Effector memory CD8-positive, alpha-beta T cell (primary cell): Measurements from ENCODE around the gene C10orf71.

Experiments used
- ATAC-seq: fragments of 150-1000 bp; cut with Tn5 transposase; replicated peaks from 2 replicates; pipeline ENCODE4 v1.10.0; 2021; ENCODE audit warnings: mild to moderate bottlenecking, moderate library complexity
- DNase-seq, 3 experiments: peaks; one replicate each; pipeline ENCODE4 v3.0.0; 2021
- H3K27ac Mint-ChIP-seq, 2 donors: one replicate each; pipeline ENCODE4 v1.8.0; 2022; ENCODE audit warnings: mild to moderate bottlenecking in 2 of 2, mixed read lengths in 2 of 2, moderate library complexity in 2 of 2
- H3K27me3 Mint-ChIP-seq, 2 donors: one replicate each; pipeline ENCODE4 v1.8.0; 2022; ENCODE audit warnings: mixed read lengths in 2 of 2
- H3K36me3 Mint-ChIP-seq: one replicate; pipeline ENCODE4 v1.8.0; 2022; ENCODE audit warnings: mild to moderate bottlenecking, moderate library complexity, mixed read lengths; ENCODE audit not compliant: insufficient read depth
- H3K4me1 Mint-ChIP-seq, 2 donors: one replicate each; pipeline ENCODE4 v1.8.0; 2022; ENCODE audit warnings: low read depth in 2 of 2, mixed read lengths in 2 of 2
- H3K4me3 Mint-ChIP-seq, 2 donors: one replicate each; pipeline ENCODE4 v1.8.0; 2022; ENCODE audit warnings: mild to moderate bottlenecking in 2 of 2, mixed read lengths in 2 of 2, moderate library complexity in 2 of 2
- H3K9me3 Mint-ChIP-seq, 2 donors: one replicate each; pipeline ENCODE4 v1.8.0; 2022; ENCODE audit warnings: mixed read lengths in 2 of 2

C10orf71 gene

DNA sequence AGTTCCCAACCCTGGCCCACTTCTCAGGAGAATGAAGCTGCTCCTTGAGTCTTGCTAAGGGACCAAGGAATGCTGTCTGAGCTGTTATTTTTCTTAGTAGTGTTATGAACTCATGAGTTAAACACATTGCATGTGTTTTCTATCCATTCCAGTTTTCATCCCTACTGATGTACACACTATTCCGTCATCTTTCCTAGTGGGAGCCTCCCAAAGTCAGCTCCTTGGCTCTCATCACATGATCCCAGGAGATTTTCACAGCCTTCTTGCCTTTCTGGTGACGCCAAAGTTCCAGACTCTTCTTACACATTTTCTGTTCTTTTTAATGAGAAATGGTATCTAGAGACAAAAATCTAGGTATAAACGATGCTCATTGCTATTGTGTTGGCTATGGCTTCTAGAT is 8.4 kb upstream of the C10orf71 start:
- no peak for ATAC-seq
- no peak overlapping the region for H3K27ac Mint-ChIP-seq
- H3K4me1 Mint-ChIP-seq = no peaks in the 10 kb centered on the region
- no peaks in the 10 kb centered on the region for H3K9me3 Mint-ChIP-seq
- no peak for DNase-seq
- H3K27me3 Mint-ChIP-seq = peaks cover 9 to 18% of the 10 kb centered on the region in 2 donors
- H3K4me3 Mint-ChIP-seq = no peak overlapping the region
- H3K36me3 Mint-ChIP-seq = no peaks in the 10 kb centered on the region

- ATAC-seq (no peak), DNase-seq (no peak)
- no peak overlapping the region for H3K4me3 Mint-ChIP-seq
- H3K36me3 Mint-ChIP-seq = no peaks in the 10 kb centered on the region
- peaks cover 9 to 18% of the 10 kb centered on the region in 2 donors for H3K27me3 Mint-ChIP-seq
- H3K9me3 Mint-ChIP-seq = no peaks in the 10 kb centered on the region
- no peaks in the 10 kb centered on the region for H3K4me1 Mint-ChIP-seq
- no peak overlapping the region for H3K27ac Mint-ChIP-seq
These were observed 6.3 kb upstream of the C10orf71 start for GRCh38 chr10:49292565-49293207.

GRCh38 chr10:49293208-49293603 is 5.8 kb upstream of the C10orf71 start:
- no peak for DNase-seq
- Mint-ChIP-seq H3K27me3 (peaks cover 9 to 18% of the 10 kb centered on the region in 2 donors), H3K27ac (no peak overlapping the region), H3K4me3 (no peak overlapping the region), H3K36me3 (no peaks in the 10 kb centered on the region), H3K4me1 (no peaks in the 10 kb centered on the region), H3K9me3 (no peaks in the 10 kb centered on the region)
- no peak for ATAC-seq

- DNase-seq (no peak), ATAC-seq (no peak)
- H3K4me1 Mint-ChIP-seq = peaks cover under 1 to 3% of the 10 kb centered on the region in 2 donors
- no peaks in the 10 kb centered on the region for H3K36me3 Mint-ChIP-seq
- peaks cover 6 to 18% of the 10 kb centered on the region in 2 donors for H3K27me3 Mint-ChIP-seq
- H3K27ac Mint-ChIP-seq = no peak overlapping the region
- no peak overlapping the region for H3K4me3 Mint-ChIP-seq
- no peaks in the 10 kb centered on the region for H3K9me3 Mint-ChIP-seq
These were observed 4.2 kb upstream of the C10orf71 start for GRCh38 chr10:49294731-49295130.

DNA sequence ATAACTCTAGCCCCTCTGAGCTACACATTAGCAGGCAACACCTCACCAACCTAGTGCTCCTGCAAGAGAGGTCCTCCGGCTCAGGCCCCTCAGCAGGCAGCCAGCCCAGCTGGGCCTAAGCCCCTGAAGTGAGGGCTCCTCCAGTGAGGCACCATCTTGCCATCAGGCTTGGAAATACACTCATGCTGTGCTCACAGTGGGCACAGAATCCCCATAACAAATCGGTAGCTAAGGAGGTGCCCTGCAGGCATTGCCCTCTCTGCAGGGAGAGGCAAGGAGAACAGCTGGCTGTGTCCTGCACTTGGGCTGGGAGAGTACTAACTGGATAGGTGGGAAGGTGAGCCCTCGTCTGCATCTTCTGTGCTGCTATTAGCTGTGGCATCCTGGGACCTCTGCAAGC is 3.7 kb upstream of the C10orf71 start:
- peaks cover 4 to 18% of the 10 kb centered on the region in 2 donors for H3K27me3 Mint-ChIP-seq
- no peak overlapping the region for H3K27ac Mint-ChIP-seq
- no peak for DNase-seq
- H3K4me3 Mint-ChIP-seq = no peak overlapping the region
- peaks cover 4 to 5% of the 10 kb centered on the region in 2 donors for H3K4me1 Mint-ChIP-seq
- H3K9me3 Mint-ChIP-seq = no peaks in the 10 kb centered on the region
- ATAC-seq = no peak
- no peaks in the 10 kb centered on the region for H3K36me3 Mint-ChIP-seq

- Mint-ChIP-seq H3K27ac (no peak overlapping the region), H3K4me1 (peaks cover 5 to 9% of the 10 kb centered on the region in 2 donors), H3K9me3 (no peaks in the 10 kb centered on the region), H3K4me3 (no peak overlapping the region), H3K36me3 (peaks cover 1% of the 10 kb centered on the region), H3K27me3 (peaks cover 4 to 18% of the 10 kb centered on the region in 2 donors)
- ATAC-seq (no peak), DNase-seq (no peak)
These were observed 2.6 kb upstream of the C10orf71 start for GRCh38 chr10:49296382-49296781.

DNA sequence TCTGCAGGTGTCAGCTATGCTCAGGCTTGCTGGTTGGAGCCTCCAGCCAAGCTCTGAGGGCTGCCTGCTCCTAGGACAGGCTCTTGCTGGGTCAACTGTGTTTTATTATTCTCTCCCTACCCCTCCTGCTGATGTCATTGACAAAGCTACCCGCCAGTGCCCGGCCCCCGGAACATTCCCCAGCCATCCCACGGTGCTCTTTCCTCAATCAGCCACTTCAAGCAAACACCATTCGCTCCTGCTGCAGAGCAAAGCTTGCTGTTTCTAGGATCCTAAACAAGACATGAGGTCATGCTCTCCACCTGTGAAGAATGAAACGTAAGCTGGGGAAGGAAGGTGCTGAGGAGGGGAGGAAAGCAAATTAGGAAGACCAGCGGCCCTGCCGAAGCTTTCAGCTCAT is 2.1 kb upstream of the C10orf71 start:
- Mint-ChIP-seq H3K36me3 (peaks cover 3% of the 10 kb centered on the region), H3K27ac (no peak overlapping the region), H3K27me3 (peaks cover 2 to 15% of the 10 kb centered on the region in 2 donors), H3K4me1 (peaks cover 5 to 10% of the 10 kb centered on the region in 2 donors), H3K4me3 (no peak overlapping the region), H3K9me3 (no peaks in the 10 kb centered on the region)
- DNase-seq (no peak), ATAC-seq (no peak)

- ATAC-seq (no peak), DNase-seq (no peak)
- H3K27me3 Mint-ChIP-seq = peaks cover 0 to 3% of the 10 kb centered on the region in 2 donors
- peak overlapping the region in 1 of 2 donors; percentile 54 for H3K27ac Mint-ChIP-seq
- H3K36me3 Mint-ChIP-seq = peaks cover 3% of the 10 kb centered on the region
- H3K4me1 Mint-ChIP-seq = peaks cover 5 to 10% of the 10 kb centered on the region in 2 donors
- H3K4me3 Mint-ChIP-seq = no peak overlapping the region
- H3K9me3 Mint-ChIP-seq = no peaks in the 10 kb centered on the region
These were observed 926 bp upstream of the C10orf71 start for GRCh38 chr10:49297818-49298670.

GRCh38 chr10:49298671-49298982 is 343 bp upstream of the C10orf71 start:
- H3K4me1 Mint-ChIP-seq = peaks cover 5 to 10% of the 10 kb centered on the region in 2 donors
- no peaks in the 10 kb centered on the region for H3K9me3 Mint-ChIP-seq
- ATAC-seq (no peak), DNase-seq (no peak)
- H3K27ac Mint-ChIP-seq = peak overlapping the region in 1 of 2 donors; percentile 54
- H3K4me3 Mint-ChIP-seq = no peak overlapping the region
- H3K27me3 Mint-ChIP-seq = no peaks in the 10 kb centered on the region
- H3K36me3 Mint-ChIP-seq = peaks cover 3% of the 10 kb centered on the region

GRCh38 chr10:49299816-49300139 is 808 bp downstream of the C10orf71 start:
- H3K4me3 Mint-ChIP-seq = no peak overlapping the region
- H3K9me3 Mint-ChIP-seq = no peaks in the 10 kb centered on the region
- ATAC-seq (no peak), DNase-seq (no peak)
- H3K27ac Mint-ChIP-seq = no peak overlapping the region
- peaks cover 0 to 7% of the 10 kb centered on the region in 2 donors for H3K27me3 Mint-ChIP-seq
- peaks cover 3% of the 10 kb centered on the region for H3K36me3 Mint-ChIP-seq
- H3K4me1 Mint-ChIP-seq = peaks cover 5 to 10% of the 10 kb centered on the region in 2 donors

GRCh38 chr10:49300140-49300974 is 1.4 kb downstream of the C10orf71 start:
- no peaks in the 10 kb centered on the region for H3K9me3 Mint-ChIP-seq
- peaks cover 0 to 8% of the 10 kb centered on the region in 2 donors for H3K27me3 Mint-ChIP-seq
- no peak overlapping the region for H3K27ac Mint-ChIP-seq
- DNase-seq (no peak), ATAC-seq (no peak)
- H3K4me3 Mint-ChIP-seq = no peak overlapping the region
- H3K36me3 Mint-ChIP-seq = peaks cover 3% of the 10 kb centered on the region
- peaks cover 5 to 10% of the 10 kb centered on the region in 2 donors for H3K4me1 Mint-ChIP-seq

GRCh38 chr10:49301302-49301701 is 2.3 kb downstream of the C10orf71 start:
- H3K4me3 Mint-ChIP-seq = no peak overlapping the region
- H3K9me3 Mint-ChIP-seq = no peaks in the 10 kb centered on the region
- ATAC-seq = no peak
- peaks cover 5 to 10% of the 10 kb centered on the region in 2 donors for H3K4me1 Mint-ChIP-seq
- H3K27ac Mint-ChIP-seq = no peak overlapping the region
- no peak for DNase-seq
- peaks cover 3% of the 10 kb centered on the region for H3K36me3 Mint-ChIP-seq
- peaks cover 0 to 8% of the 10 kb centered on the region in 2 donors for H3K27me3 Mint-ChIP-seq

GRCh38 chr10:49302088-49302487 is 3.1 kb downstream of the C10orf71 start:
- DNase-seq (no peak), ATAC-seq (no peak)
- Mint-ChIP-seq H3K27me3 (peaks cover 0 to 8% of the 10 kb centered on the region in 2 donors), H3K27ac (no peak overlapping the region), H3K4me1 (peaks cover 5 to 10% of the 10 kb centered on the region in 2 donors), H3K9me3 (no peaks in the 10 kb centered on the region), H3K36me3 (peaks cover 3% of the 10 kb centered on the region), H3K4me3 (no peak overlapping the region)
